ENCODE results near the gene MAPK9. TPM values are rescaled to one million over a fixed set of nuclear protein-coding genes. Genes with fewer than 3 reads are reported as not detected.

The MAPK9 gene
- total RNA-seq, 2 donors from 2014 or later, result 16.1 to 26.8 TPM

GRCh38 chr5:180201051-180201987 is 90.6 kb downstream of the MAPK9 start:
- H3K4me1 ChIP-seq (ENCODE audit: control insufficient read depth in 1 of 2, low read depth in 2 of 2), result no peaks in the 10 kb centered on the region
- no peaks in the 10 kb centered on the region for H3K36me3 ChIP-seq
- TF ChIP-seq, protein P1, sequence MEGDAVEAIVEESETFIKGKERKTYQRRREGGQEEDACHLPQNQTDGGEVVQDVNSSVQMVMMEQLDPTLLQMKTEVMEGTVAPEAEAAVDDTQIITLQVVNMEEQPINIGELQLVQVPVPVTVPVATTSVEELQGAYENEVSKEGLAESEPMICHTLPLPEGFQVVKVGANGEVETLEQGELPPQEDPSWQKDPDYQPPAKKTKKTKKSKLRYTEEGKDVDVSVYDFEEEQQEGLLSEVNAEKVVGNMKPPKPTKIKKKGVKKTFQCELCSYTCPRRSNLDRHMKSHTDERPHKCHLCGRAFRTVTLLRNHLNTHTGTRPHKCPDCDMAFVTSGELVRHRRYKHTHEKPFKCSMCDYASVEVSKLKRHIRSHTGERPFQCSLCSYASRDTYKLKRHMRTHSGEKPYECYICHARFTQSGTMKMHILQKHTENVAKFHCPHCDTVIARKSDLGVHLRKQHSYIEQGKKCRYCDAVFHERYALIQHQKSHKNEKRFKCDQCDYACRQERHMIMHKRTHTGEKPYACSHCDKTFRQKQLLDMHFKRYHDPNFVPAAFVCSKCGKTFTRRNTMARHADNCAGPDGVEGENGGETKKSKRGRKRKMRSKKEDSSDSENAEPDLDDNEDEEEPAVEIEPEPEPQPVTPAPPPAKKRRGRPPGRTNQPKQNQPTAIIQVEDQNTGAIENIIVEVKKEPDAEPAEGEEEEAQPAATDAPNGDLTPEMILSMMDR (IDR thresholded peaks at IDR 0.05), result no peak
- DNase-seq (ENCODE audit: low spot score) (no peak), ATAC-seq (ENCODE audit: insufficient number of reproducible peaks, low FRiP score, low read depth) (no peak)
- H3K27me3 ChIP-seq (replicated peaks; ENCODE audit: insufficient read depth), result no peaks in the 10 kb centered on the region
- no peak overlapping the region for H3K4me3 ChIP-seq
- no peaks in the 10 kb centered on the region for H3K9me3 ChIP-seq
- H3K27ac ChIP-seq, result no peak overlapping the region

DNA sequence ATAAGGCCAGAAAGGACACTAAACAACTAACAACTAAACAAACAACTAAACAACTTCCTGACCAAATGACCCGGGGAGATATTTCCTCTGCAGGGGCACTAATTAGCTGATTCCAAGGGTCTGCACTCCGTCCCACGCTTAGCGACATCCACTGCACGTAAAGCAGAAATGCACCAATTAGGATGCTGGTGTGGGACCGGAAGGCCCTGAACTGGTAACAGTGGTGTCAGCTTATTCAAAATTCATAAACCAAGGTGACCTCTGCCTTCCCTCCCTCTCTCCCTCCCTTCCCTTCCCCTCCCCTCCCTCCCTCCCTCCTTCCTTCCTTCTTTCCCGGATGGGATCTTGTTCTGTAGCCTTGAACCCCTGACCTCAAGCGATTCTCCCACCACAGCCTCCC is 92.5 kb downstream of the MAPK9 start:
- no peak for DNase-seq (ENCODE audit: low spot score)
- Histone ChIP-seq H3K4me3 (no peak overlapping the region), H3K9me3 (no peaks in the 10 kb centered on the region), H3K27ac (no peak overlapping the region), H3K4me1 (ENCODE audit: control insufficient read depth in 1 of 2, low read depth in 2 of 2) (no peaks in the 10 kb centered on the region), H3K27me3 (replicated peaks; ENCODE audit: insufficient read depth) (no peaks in the 10 kb centered on the region), H3K36me3 (no peaks in the 10 kb centered on the region)
- ATAC-seq (ENCODE audit: insufficient number of reproducible peaks, low FRiP score, low read depth), result no peak
- TF ChIP-seq, protein P1 (IDR thresholded peaks at IDR 0.05), result no peak

GRCh38 chr5:180198208-180198607 is 93.7 kb downstream of the MAPK9 start:
- Histone ChIP-seq H3K27me3 (replicated peaks; ENCODE audit: insufficient read depth) (no peaks in the 10 kb centered on the region), H3K4me3 (no peak overlapping the region), H3K27ac (no peak overlapping the region), H3K9me3 (no peaks in the 10 kb centered on the region), H3K4me1 (ENCODE audit: control insufficient read depth in 1 of 2, low read depth in 2 of 2) (no peaks in the 10 kb centered on the region), H3K36me3 (no peaks in the 10 kb centered on the region)
- DNase-seq (ENCODE audit: low spot score), result no peak
- TF ChIP-seq, protein P1 (IDR thresholded peaks at IDR 0.05), result no peak
- no peak for ATAC-seq (ENCODE audit: insufficient number of reproducible peaks, low FRiP score, low read depth)

- Histone ChIP-seq H3K36me3 (no peaks in the 10 kb centered on the region), H3K27ac (no peak overlapping the region)
- ATAC-seq (ENCODE audit: insufficient number of reproducible peaks, low FRiP score, low read depth), result no peak
Measured at GRCh38 chr5:180197016-180197702, 94.7 kb downstream of the MAPK9 start.

More at GRCh38 chr5:180197016-180197702, 94.7 kb downstream of the MAPK9 start:
- H3K9me3 ChIP-seq, result no peaks in the 10 kb centered on the region
- TF ChIP-seq, protein P1 (IDR thresholded peaks at IDR 0.05), result no peak
- no peak overlapping the region for H3K4me3 ChIP-seq
- no peak for DNase-seq (ENCODE audit: low spot score)
- no peaks in the 10 kb centered on the region for H3K27me3 ChIP-seq (replicated peaks; ENCODE audit: insufficient read depth)
- no peaks in the 10 kb centered on the region for H3K4me1 ChIP-seq (ENCODE audit: control insufficient read depth in 1 of 2, low read depth in 2 of 2)
